ENCODE measurements around the gene RPL32. TPM values are rescaled to one million over a fixed set of nuclear protein-coding genes. Genes with fewer than 3 reads are reported as not detected.

The RPL32 gene
- total and polyA plus RNA-seq, 2 donors (not counting 1 experiment from before 2014, with no cell fraction given): 1,244 to 1,855 TPM

GRCh38 chr3:12861611-12862010, 20.2 kb upstream of the RPL32 start:
- Histone ChIP-seq H3K27ac (ENCODE audit: insufficient read depth, low read length) (no peak overlapping the region), H3K9ac (ENCODE audit: insufficient read depth, low read length) (no peak overlapping the region), H3K27me3 (ENCODE audit: control insufficient read depth, insufficient read depth, low read length) (peaks cover 3% of the 10 kb centered on the region), H4K20me1 (ENCODE audit: control insufficient read depth, extremely low read depth, insufficient read depth, low read length) (no peaks in the 10 kb centered on the region), H3K4me1 (ENCODE audit: control insufficient read depth, extremely low read depth, insufficient read depth, low read length) (no peaks in the 10 kb centered on the region), H3K4me3 (replicated peaks in 1 of 4; ENCODE audit: control extremely low read depth in 1 of 4, insufficient read depth in 1 of 4, low read depth in 3 of 4, low read length in 4 of 4) (no peak overlapping the region), H3K4me2 (ENCODE audit: extremely low read depth, insufficient read depth, low read length) (no peak overlapping the region), H3K36me3 (ENCODE audit: control insufficient read depth, insufficient read depth, low read length) (no peaks in the 10 kb centered on the region), H2AFZ (ENCODE audit: low read length) (no peak overlapping the region), H3K9me3 (ENCODE audit: control insufficient read depth, insufficient read depth, low read depth, low read length) (no peaks in the 10 kb centered on the region), H3K79me2 (ENCODE audit: control insufficient read depth, insufficient read depth, low read length) (no peaks in the 10 kb centered on the region)
- no peak for TF ChIP-seq EZH2 (IDR thresholded peaks at IDR 0.05; ENCODE audit: low read length, missing control alignments)
- TF ChIP-seq, protein P1, sequence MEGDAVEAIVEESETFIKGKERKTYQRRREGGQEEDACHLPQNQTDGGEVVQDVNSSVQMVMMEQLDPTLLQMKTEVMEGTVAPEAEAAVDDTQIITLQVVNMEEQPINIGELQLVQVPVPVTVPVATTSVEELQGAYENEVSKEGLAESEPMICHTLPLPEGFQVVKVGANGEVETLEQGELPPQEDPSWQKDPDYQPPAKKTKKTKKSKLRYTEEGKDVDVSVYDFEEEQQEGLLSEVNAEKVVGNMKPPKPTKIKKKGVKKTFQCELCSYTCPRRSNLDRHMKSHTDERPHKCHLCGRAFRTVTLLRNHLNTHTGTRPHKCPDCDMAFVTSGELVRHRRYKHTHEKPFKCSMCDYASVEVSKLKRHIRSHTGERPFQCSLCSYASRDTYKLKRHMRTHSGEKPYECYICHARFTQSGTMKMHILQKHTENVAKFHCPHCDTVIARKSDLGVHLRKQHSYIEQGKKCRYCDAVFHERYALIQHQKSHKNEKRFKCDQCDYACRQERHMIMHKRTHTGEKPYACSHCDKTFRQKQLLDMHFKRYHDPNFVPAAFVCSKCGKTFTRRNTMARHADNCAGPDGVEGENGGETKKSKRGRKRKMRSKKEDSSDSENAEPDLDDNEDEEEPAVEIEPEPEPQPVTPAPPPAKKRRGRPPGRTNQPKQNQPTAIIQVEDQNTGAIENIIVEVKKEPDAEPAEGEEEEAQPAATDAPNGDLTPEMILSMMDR (conservative IDR thresholded peaks at IDR 0.05 in 1 of 2, IDR thresholded peaks at IDR 0.05 in 1 of 2; ENCODE audit: low read depth in 1 of 2, low read length in 2 of 2): no peak
- no peak for DNase-seq (ENCODE audit: low read depth in 2 of 2)

GRCh38 chr3:12859840-12860239, 18.5 kb upstream of the RPL32 start:
- Histone ChIP-seq H3K27ac (ENCODE audit: insufficient read depth, low read length) (no peak overlapping the region), H3K36me3 (ENCODE audit: control insufficient read depth, insufficient read depth, low read length) (no peaks in the 10 kb centered on the region), H3K4me3 (replicated peaks in 1 of 4; ENCODE audit: control extremely low read depth in 1 of 4, insufficient read depth in 1 of 4, low read depth in 3 of 4, low read length in 4 of 4) (no peak overlapping the region), H3K79me2 (ENCODE audit: control insufficient read depth, insufficient read depth, low read length) (no peaks in the 10 kb centered on the region), H3K4me2 (ENCODE audit: extremely low read depth, insufficient read depth, low read length) (no peak overlapping the region), H4K20me1 (ENCODE audit: control insufficient read depth, extremely low read depth, insufficient read depth, low read length) (no peaks in the 10 kb centered on the region), H2AFZ (ENCODE audit: low read length) (no peak overlapping the region), H3K9me3 (ENCODE audit: control insufficient read depth, insufficient read depth, low read depth, low read length) (no peaks in the 10 kb centered on the region), H3K9ac (ENCODE audit: insufficient read depth, low read length) (no peak overlapping the region), H3K27me3 (ENCODE audit: control insufficient read depth, insufficient read depth, low read length) (no peaks in the 10 kb centered on the region), H3K4me1 (ENCODE audit: control insufficient read depth, extremely low read depth, insufficient read depth, low read length) (no peaks in the 10 kb centered on the region)
- no peak for DNase-seq (ENCODE audit: low read depth in 2 of 2)
- no peak for TF ChIP-seq EZH2 (IDR thresholded peaks at IDR 0.05; ENCODE audit: low read length, missing control alignments)
- TF ChIP-seq, protein P1 (conservative IDR thresholded peaks at IDR 0.05 in 1 of 2, IDR thresholded peaks at IDR 0.05 in 1 of 2; ENCODE audit: low read depth in 1 of 2, low read length in 2 of 2): no peak

- Histone ChIP-seq H3K4me2 (ENCODE audit: extremely low read depth, insufficient read depth, low read length) (no peak overlapping the region), H3K27ac (ENCODE audit: insufficient read depth, low read length) (no peak overlapping the region), H3K36me3 (ENCODE audit: control insufficient read depth, insufficient read depth, low read length) (no peaks in the 10 kb centered on the region), H2AFZ (ENCODE audit: low read length) (no peak overlapping the region), H3K27me3 (ENCODE audit: control insufficient read depth, insufficient read depth, low read length) (peaks cover 9% of the 10 kb centered on the region), H3K79me2 (ENCODE audit: control insufficient read depth, insufficient read depth, low read length) (no peaks in the 10 kb centered on the region), H3K9ac (ENCODE audit: insufficient read depth, low read length) (no peak overlapping the region), H4K20me1 (ENCODE audit: control insufficient read depth, extremely low read depth, insufficient read depth, low read length) (no peaks in the 10 kb centered on the region), H3K9me3 (ENCODE audit: control insufficient read depth, insufficient read depth, low read depth, low read length) (no peaks in the 10 kb centered on the region), H3K4me3 (replicated peaks in 1 of 4; ENCODE audit: control extremely low read depth in 1 of 4, insufficient read depth in 1 of 4, low read depth in 3 of 4, low read length in 4 of 4) (no peak overlapping the region), H3K4me1 (ENCODE audit: control insufficient read depth, extremely low read depth, insufficient read depth, low read length) (no peaks in the 10 kb centered on the region)
- DNase-seq (ENCODE audit: low read depth in 2 of 2): no peak
- TF ChIP-seq EZH2 (IDR thresholded peaks at IDR 0.05; ENCODE audit: low read length, missing control alignments): no peak
- TF ChIP-seq, protein P1 (conservative IDR thresholded peaks at IDR 0.05 in 1 of 2, IDR thresholded peaks at IDR 0.05 in 1 of 2; ENCODE audit: low read depth in 1 of 2, low read length in 2 of 2): no peak
Measured at GRCh38 chr3:12856626-12857025, 15.3 kb upstream of the RPL32 start.

Data from fibroblast of lung (primary cell).